IMR-90 (cell line): ENCODE results near the gene SEZ6L2. TPM values are rescaled to one million over a fixed set of nuclear protein-coding genes. Genes with fewer than 3 reads are reported as not detected.

ENCODE experiments used
- ATAC-seq: fragments of 200-7000 bp; cut with Tn5 transposase; 2 replicates; pipeline ENCODE4 v1.9.1; 2020; ENCODE audit warnings: low read depth, mild to moderate bottlenecking, moderate library complexity
- BruUV-seq: library from RNA; stranded (reverse); fragments of 400-500 nt; replicated peaks from 2 replicates; lab custom pipeline; 2021; lab: Mats Ljungman, UMichigan
- CTCF ChIA-PET: fragments of 300-600 bp; formaldehyde crosslinking; extraction: SDS; loops from one replicate; lab custom pipeline; 2021; ENCODE audit warnings: antibody characterized with exemption; lab: Yijun Ruan, JAX
- POLR2A ChIA-PET: fragments of 300-600 bp; sonication (Branson Sonifier 250); formaldehyde crosslinking; loops from one replicate; lab custom pipeline; 2022; ENCODE audit warnings: antibody characterized with exemption; ENCODE audit not compliant: unreplicated experiment; lab: Charles Lee
- DNase-seq: peaks from one replicate; pipeline ENCODE4 v3.0.0; 2013
- H2AFZ ChIP-seq: replicated peaks from 2 replicates; pipeline ENCODE3; 2013; ENCODE audit warnings: low read length, mild to moderate bottlenecking; ENCODE audit not compliant: poor library complexity
- H2AK5ac ChIP-seq: 2 replicates; pipeline ENCODE4 v1.6.1; 2013; ENCODE audit warnings: low read depth, low read length, inconsistent platforms
- H2AK9ac ChIP-seq: replicated peaks from 2 replicates; pipeline ENCODE3; 2013; ENCODE audit warnings: mild to moderate bottlenecking, low read depth, low read length, moderate library complexity; ENCODE audit not compliant: poor library complexity
- H2BK120ac ChIP-seq: 2 replicates; pipeline ENCODE4 v1.6.1; 2013; ENCODE audit warnings: low read depth, low read length, inconsistent platforms
- H2BK15ac ChIP-seq: 3 replicates; pipeline ENCODE4 v1.6.1; 2013; ENCODE audit warnings: low read depth, low read length, inconsistent platforms
- H2BK20ac ChIP-seq: 2 replicates; pipeline ENCODE4 v1.6.1; 2013; ENCODE audit warnings: low read depth, mild to moderate bottlenecking, inconsistent platforms, low read length, moderate library complexity
- H2BK5ac ChIP-seq: 2 replicates; pipeline ENCODE4 v1.6.1; 2013; ENCODE audit warnings: mild to moderate bottlenecking, low read depth, low read length, inconsistent platforms; ENCODE audit not compliant: poor library complexity, severe bottlenecking
- H3K14ac ChIP-seq: replicated peaks from 2 replicates; pipeline ENCODE4 v1.6.1; 2013; ENCODE audit warnings: low read depth, low read length, inconsistent platforms
- H3K18ac ChIP-seq: 2 replicates; pipeline ENCODE4 v1.6.1; 2013; ENCODE audit warnings: low read depth, low read length, control low read depth
- H3K23ac ChIP-seq: 2 replicates; pipeline ENCODE4 v1.6.1; 2013; ENCODE audit warnings: low read depth, low read length, inconsistent platforms
- H3K27ac ChIP-seq: 2 replicates; pipeline ENCODE4 v1.5.1; 2013; ENCODE audit warnings: mild to moderate bottlenecking, control low read depth, low read length; ENCODE audit not compliant: insufficient read depth
- H3K27me3 ChIP-seq: 2 replicates; pipeline ENCODE4 v1.6.1; 2013; ENCODE audit warnings: low read length; ENCODE audit not compliant: control insufficient read depth, insufficient read depth
- H3K36me3 ChIP-seq: 2 replicates; pipeline ENCODE4 v1.6.1; 2013; ENCODE audit warnings: low read length, mixed read lengths; ENCODE audit not compliant: control insufficient read depth, insufficient read depth
- H3K4ac ChIP-seq: 2 replicates; pipeline ENCODE4 v1.6.1; 2013; ENCODE audit warnings: low read depth, low read length, inconsistent platforms
- H3K4me1 ChIP-seq: 2 replicates; pipeline ENCODE4 v1.6.1; 2013; ENCODE audit warnings: low read length, mixed read lengths; ENCODE audit not compliant: control insufficient read depth, insufficient read depth
- H3K4me2 ChIP-seq: 2 replicates; pipeline ENCODE4 v1.6.1; 2013; ENCODE audit warnings: low read depth, mild to moderate bottlenecking, control low read depth, low read length, moderate library complexity
- H3K4me3 ChIP-seq: 2 replicates; pipeline ENCODE4 v1.5.1; 2013; ENCODE audit warnings: low read depth, mild to moderate bottlenecking, control low read depth, low read length, moderate library complexity; ENCODE audit not compliant: insufficient read depth
- H3K56ac ChIP-seq: 2 replicates; pipeline ENCODE4 v1.6.1; 2013; ENCODE audit warnings: low read length, inconsistent platforms; ENCODE audit not compliant: insufficient read depth; ENCODE audit errors: extremely low read depth
- H3K79me1 ChIP-seq, 2 experiments: 2 replicates each; pipeline ENCODE4 v1.6.1; 2013; ENCODE audit warnings: low read length in 2 of 2, inconsistent platforms in 1 of 2, low read depth in 1 of 2
- H3K9ac ChIP-seq: 2 replicates; pipeline ENCODE4 v1.6.1; 2013; ENCODE audit warnings: low read depth, low read length, control low read depth
- H3K9me1 ChIP-seq: 2 replicates; pipeline ENCODE4 v1.6.1; 2013; ENCODE audit warnings: low read length, inconsistent platforms; ENCODE audit not compliant: insufficient read depth
- H3K9me3 ChIP-seq: 2 replicates; pipeline ENCODE4 v1.6.1; 2013; ENCODE audit warnings: low read length; ENCODE audit not compliant: control insufficient read depth, insufficient read depth
- H4K20me1 ChIP-seq: 2 replicates; pipeline ENCODE4 v1.6.1; 2013; ENCODE audit warnings: low read length, inconsistent platforms; ENCODE audit not compliant: insufficient read depth
- H4K5ac ChIP-seq: 2 replicates; pipeline ENCODE4 v1.6.1; 2013; ENCODE audit warnings: mild to moderate bottlenecking, low read depth, low read length, control low read depth
- H4K8ac ChIP-seq, 2 experiments: 2 replicates each; pipeline ENCODE4 v1.6.1; 2013; ENCODE audit warnings: low read depth in 2 of 2, low read length in 2 of 2, control low read depth in 1 of 2, inconsistent platforms in 1 of 2
- H4K91ac ChIP-seq: 2 replicates; pipeline ENCODE4 v1.6.1; 2013; ENCODE audit warnings: low read depth, low read length, inconsistent platforms; ENCODE audit not compliant: insufficient read depth
- BHLHE40 ChIP-seq: fragments of 150-350 bp; IDR thresholded peaks from 2 replicates; pipeline ENCODE4 v1.6.1; 2016; ENCODE audit warnings: mild to moderate bottlenecking, low read depth, low read length
- CEBPB ChIP-seq: IDR thresholded peaks from 2 replicates; pipeline ENCODE4 v1.6.1; 2012; ENCODE audit warnings: low read depth, low read length, improper control_type of control experiment
- CHD1 ChIP-seq: IDR thresholded peaks from 2 replicates; pipeline ENCODE4 v1.6.1; 2012; ENCODE audit warnings: low read depth, low read length, improper control_type of control experiment
- CTCF ChIP-seq: conservative IDR thresholded peaks from 2 replicates; pipeline ENCODE4 v1.5.1; 2012; ENCODE audit warnings: mild to moderate bottlenecking, low read depth, low read length, improper control_type of control experiment
- ELK1 ChIP-seq: fragments of 150-350 bp; IDR thresholded peaks from 2 replicates; pipeline ENCODE4 v1.6.1; 2016; ENCODE audit warnings: low read depth, mild to moderate bottlenecking, low read length, moderate library complexity, borderline replicate concordance
- FOS ChIP-seq: fragments of 150-350 bp; IDR thresholded peaks from 2 replicates; pipeline ENCODE4 v1.6.1; 2016; ENCODE audit warnings: low read depth, low read length
- MAFK ChIP-seq: IDR thresholded peaks from 2 replicates; pipeline ENCODE4 v1.6.1; 2012; ENCODE audit warnings: low read depth, low read length, improper control_type of control experiment
- MAZ ChIP-seq: IDR thresholded peaks from 2 replicates; pipeline ENCODE4 v1.6.1; 2012; ENCODE audit warnings: low read depth, mild to moderate bottlenecking, low read length, improper control_type of control experiment, moderate library complexity, borderline replicate concordance
- MXI1 ChIP-seq: IDR thresholded peaks from 2 replicates; pipeline ENCODE4 v1.6.1; 2012; ENCODE audit warnings: low read depth, mild to moderate bottlenecking, low read length, moderate library complexity, borderline replicate concordance
- NFE2L2 ChIP-seq: fragments of 150-350 bp; IDR thresholded peaks from 2 replicates; pipeline ENCODE4 v1.6.1; 2016; ENCODE audit warnings: low read depth, mild to moderate bottlenecking, low read length
- POLR2A ChIP-seq: IDR thresholded peaks from 2 replicates; pipeline ENCODE4 v1.6.1; 2012; ENCODE audit warnings: mild to moderate bottlenecking, low read depth, low read length
- RAD21 ChIP-seq: IDR thresholded peaks from 2 replicates; pipeline ENCODE4 v1.6.1; 2012; ENCODE audit warnings: low read length, improper control_type of control experiment
- RCOR1 ChIP-seq: IDR thresholded peaks from 2 replicates; pipeline ENCODE4 v1.6.1; 2012; ENCODE audit warnings: mild to moderate bottlenecking, low read length, improper control_type of control experiment; ENCODE audit not compliant: insufficient replicate concordance
- RFX5 ChIP-seq: IDR thresholded peaks from 2 replicates; pipeline ENCODE4 v1.8.0; 2012; ENCODE audit warnings: low read depth, mild to moderate bottlenecking, low read length, moderate library complexity
- SMC3 ChIP-seq: fragments of 150-350 bp; IDR thresholded peaks from 2 replicates; pipeline ENCODE4 v1.6.1; 2016; ENCODE audit warnings: low read depth, mild to moderate bottlenecking, antibody characterized with exemption, low read length, moderate library complexity
- USF2 ChIP-seq: fragments of 150-350 bp; IDR thresholded peaks from 2 replicates; pipeline ENCODE4 v1.6.1; 2017; ENCODE audit warnings: mild to moderate bottlenecking, antibody characterized with exemption, low read length, low read depth
- WGBS, 2 experiments: methylation state at CpG; one replicate each; pipeline versions ENCODE4 v1.1.5 to v1.1.7; 2013; ENCODE audit warnings: missing lambda C conversion rate in 2 of 2; ENCODE audit not compliant: insufficient read length in 1 of 2; ENCODE audit errors: extremely low coverage in 2 of 2; 5-methylcytosine and 5-hydroxymethylcytosine counted together
- dilution Hi-C: fragments of 300-500 bp; cut with HindIII; formaldehyde crosslinking; loops from one replicate; pipeline ENCODE4 v1.14.3; 2018; ENCODE audit warnings: low sequenced_read_pairs; ENCODE audit not compliant: unreplicated experiment
- in situ Hi-C: fragments of 300-500 bp; cut with MboI; formaldehyde crosslinking; loops from 3 replicates; pipeline ENCODE4 v1.14.3; 2019; ENCODE audit warnings: low sequenced_read_pairs, inconsistent platforms, mixed read lengths
- intact Hi-C: fragments of 100-400 bp; cut with micrococcal nuclease; formaldehyde crosslinking; loops from 2 replicates; pipeline ENCODE4 v1.10.0; 2022
- polyA plus RNA-seq, 3 experiments: library from polyadenylated mRNA; depleted of rRNA; stranded (reverse); fragments of >200 nt; gene quantifications; 2 replicates each; pipeline ENCODE4 v1.2.3, GENCODE V29; 2012; ENCODE audit warnings: low replicate concordance in 1 of 3
- total RNA-seq: library from RNA; depleted of rRNA; stranded (reverse); fragments of >200 nt; gene quantifications from 2 replicates; pipeline ENCODE4 v1.2.3, GENCODE V29; 2012

The SEZ6L2 gene
- total and polyA plus RNA-seq, 2 of the 4 experiments (the other 2 are of a cell fraction), result 0.72 to 10.5 TPM

- no peak overlapping the region for H3K18ac ChIP-seq
- no peak for DNase-seq
- CTCF ChIA-PET, result interaction anchor here (0.6 kb wide), 1 partner anchor 32 kb away, joined by 3 read pairs; no protein-coding TSS in a partner anchor
- no peak overlapping the region for H3K14ac ChIP-seq
- peaks cover 9 to 23% of the 10 kb centered on the region in 2 experiments; a peak in 3 of 4 replicates for H3K79me1 ChIP-seq
- H4K91ac ChIP-seq, result no peak overlapping the region
- no peak overlapping the region for H2BK120ac ChIP-seq
- H3K36me3 ChIP-seq, result peaks cover 17% of the 10 kb centered on the region
- H3K4ac ChIP-seq, result no peak overlapping the region
- intact Hi-C loops, result no loop called here
- no peak overlapping the region for H4K5ac ChIP-seq
- H3K27me3 ChIP-seq, result no peaks in the 10 kb centered on the region
- H2AK5ac ChIP-seq, result no peak overlapping the region
- H3K27ac ChIP-seq, result no peak overlapping the region
- no TSS peak for BruUV-seq
- POLR2A ChIA-PET, result interaction anchor here (0.5 kb wide), 1 partner anchor 134 kb away, joined by 8 read pairs; no protein-coding TSS in a partner anchor
- H2BK20ac ChIP-seq, result no peak overlapping the region
- no peak overlapping the region for H2BK5ac ChIP-seq
- dilution Hi-C loops, result no loop called here
- H3K23ac ChIP-seq, result no peak overlapping the region
- H2AK9ac ChIP-seq, result no peak overlapping the region
- H3K9me1 ChIP-seq, result peaks cover 21% of the 10 kb centered on the region
- no peak overlapping the region for H2AFZ ChIP-seq
- H3K4me3 ChIP-seq, result no peak overlapping the region
- H4K20me1 ChIP-seq, result peaks cover 7% of the 10 kb centered on the region
- no peak overlapping the region for H3K4me2 ChIP-seq
- H2BK15ac ChIP-seq, result no peak overlapping the region
- WGBS, 2 experiments, result no CpG with 5 or more reads among the region's 2 CpGs
- H4K8ac ChIP-seq, result no peak overlapping the region
- in situ Hi-C loops, result no loop called here
- H3K56ac ChIP-seq, result no peak overlapping the region
- no peaks in the 10 kb centered on the region; the same call in 1 of the 2 replicates for H3K4me1 ChIP-seq
- TF ChIP-seq CHD1 (no peak), NFE2L2 (no peak), USF2 (no peak), RAD21 (no peak), SMC3 (no peak), CEBPB (no peak), MAFK (no peak), CTCF (no peak), RFX5 (no peak), MAZ (no peak), ELK1 (no peak), POLR2A (no peak), RCOR1 (no peak), FOS (no peak), MXI1 (no peak), BHLHE40 (no peak)
- no peak overlapping the region for H3K9ac ChIP-seq
- H3K9me3 ChIP-seq, result no peaks in the 10 kb centered on the region
- ATAC-seq, result no peak
These were observed 8.6 kb upstream of the SEZ6L2 start for GRCh38 chr16:29907973-29908372.
